Progenitor cell of endocrine pancreas (in vitro differentiated cells): ENCODE measurements around the gene PTPRD. TPM values are rescaled to one million over a fixed set of nuclear protein-coding genes. Genes with fewer than 3 reads are reported as not detected.

Experiments
- DNase-seq: peaks from one replicate; pipeline ENCODE4 v3.0.0; 2021; ENCODE audit warnings: low spot score; ENCODE audit not compliant: unreplicated experiment
- H3K27ac Mint-ChIP-seq: 2 replicates; pipeline ENCODE4 v1.8.0; 2021; ENCODE audit warnings: mild to moderate bottlenecking, moderate library complexity, mixed read lengths
- H3K27me3 Mint-ChIP-seq: 2 replicates; pipeline ENCODE4 v1.8.0; 2021; ENCODE audit warnings: mixed read lengths
- H3K36me3 Mint-ChIP-seq: 2 replicates; pipeline ENCODE4 v1.8.0; 2022; ENCODE audit warnings: mixed read lengths; ENCODE audit not compliant: insufficient read depth
- H3K4me1 Mint-ChIP-seq: 2 replicates; pipeline ENCODE4 v1.8.0; 2021; ENCODE audit warnings: low read depth, mixed read lengths
- H3K4me3 Mint-ChIP-seq: 2 replicates; pipeline ENCODE4 v1.8.0; 2021; ENCODE audit warnings: low read depth, mild to moderate bottlenecking, moderate library complexity, mixed read lengths
- H3K9me3 Mint-ChIP-seq: 2 replicates; pipeline ENCODE4 v1.8.0; 2021; ENCODE audit warnings: low read depth, mixed read lengths
- CTCF ChIP-seq: fragments of 200-600 bp; sonication (generic); IDR thresholded peaks from one replicate; pipeline ENCODE4 v1.5.0; 2021; ENCODE audit warnings: antibody characterized with exemption, mild to moderate bottlenecking; ENCODE audit not compliant: unreplicated experiment
- total RNA-seq: library from RNA; stranded (reverse); gene quantifications from 2 replicates; pipeline ENCODE4 v1.2.1, GENCODE V29; 2021

The PTPRD gene
- total RNA-seq, 1 donor from 2014 or later: 124 TPM

DNA sequence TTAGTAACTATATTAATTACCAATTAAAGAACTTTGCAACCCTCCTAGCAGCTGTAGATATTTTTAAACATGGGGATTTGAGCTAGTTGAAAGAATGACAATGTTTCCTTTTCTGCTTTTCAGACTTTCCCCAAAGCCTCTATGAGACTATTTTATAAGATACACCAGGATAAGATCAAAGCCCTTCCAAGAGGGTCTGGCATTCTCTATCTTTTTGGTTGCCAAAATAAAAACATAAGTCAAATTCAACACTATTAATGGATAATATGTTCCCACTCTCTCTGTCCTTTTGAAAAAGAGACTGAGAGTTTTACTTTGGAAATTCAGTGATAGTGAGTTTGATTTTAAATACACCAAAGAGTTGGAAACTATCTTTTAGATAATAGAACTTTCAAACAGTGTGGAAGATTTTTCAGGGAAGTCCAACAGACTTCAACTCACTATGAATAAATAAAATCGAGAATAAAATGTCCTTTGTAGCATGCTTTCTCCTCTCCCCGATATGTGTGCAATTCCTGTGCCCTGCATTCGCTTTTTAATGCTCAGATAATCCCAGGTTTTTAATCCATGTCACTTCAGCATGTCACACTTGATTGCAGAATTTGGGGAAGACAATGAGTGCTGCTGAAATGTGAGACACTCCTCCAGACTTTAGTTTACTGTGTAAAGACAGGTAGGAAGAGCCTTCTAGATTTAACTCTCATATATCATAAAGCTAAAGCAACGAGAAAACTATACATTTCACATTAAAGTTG, 1717.5 kb downstream of the PTPRD start:
- no peak overlapping the region for H3K4me3 Mint-ChIP-seq
- no peaks in the 10 kb centered on the region for H3K9me3 Mint-ChIP-seq
- no peaks in the 10 kb centered on the region for H3K36me3 Mint-ChIP-seq
- no peak for TF ChIP-seq CTCF
- no peak overlapping the region for H3K27ac Mint-ChIP-seq
- peaks cover 3% of the 10 kb centered on the region for H3K4me1 Mint-ChIP-seq
- H3K27me3 Mint-ChIP-seq: peaks cover 3% of the 10 kb centered on the region
- DNase-seq: no peak

- Mint-ChIP-seq H3K36me3 (no peaks in the 10 kb centered on the region), H3K4me1 (peaks cover 3% of the 10 kb centered on the region), H3K9me3 (no peaks in the 10 kb centered on the region), H3K27me3 (peaks cover 3% of the 10 kb centered on the region), H3K4me3 (no peak overlapping the region), H3K27ac (no peak overlapping the region)
- DNase-seq: no peak
- TF ChIP-seq CTCF: no peak
Measured at GRCh38 chr9:8890695-8891094, 1722.1 kb downstream of the PTPRD start.

DNA sequence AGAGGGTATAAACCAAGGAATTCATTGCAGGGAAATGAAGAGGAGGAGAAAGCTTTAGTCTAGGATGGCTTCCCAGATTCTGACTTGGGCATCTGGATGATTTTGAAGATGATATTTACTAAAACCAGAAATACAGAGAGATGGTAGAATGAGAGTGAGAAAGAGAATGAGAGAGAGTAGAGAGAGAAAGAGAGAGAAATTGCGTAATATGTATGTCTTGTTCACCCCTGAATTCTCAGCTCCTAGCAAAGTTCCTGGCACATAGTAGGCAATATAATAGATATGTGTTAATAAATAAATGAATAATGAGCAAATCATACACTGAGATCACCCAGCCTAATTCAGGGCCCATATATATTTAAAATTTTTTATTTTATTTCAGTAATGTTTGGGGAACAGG, 1723.7 kb downstream of the PTPRD start:
- H3K27ac Mint-ChIP-seq: no peak overlapping the region
- TF ChIP-seq CTCF: no peak
- DNase-seq: no peak
- H3K4me3 Mint-ChIP-seq: no peak overlapping the region
- H3K4me1 Mint-ChIP-seq: no peaks in the 10 kb centered on the region
- H3K27me3 Mint-ChIP-seq: no peaks in the 10 kb centered on the region
- H3K9me3 Mint-ChIP-seq: no peaks in the 10 kb centered on the region
- no peaks in the 10 kb centered on the region for H3K36me3 Mint-ChIP-seq

DNA sequence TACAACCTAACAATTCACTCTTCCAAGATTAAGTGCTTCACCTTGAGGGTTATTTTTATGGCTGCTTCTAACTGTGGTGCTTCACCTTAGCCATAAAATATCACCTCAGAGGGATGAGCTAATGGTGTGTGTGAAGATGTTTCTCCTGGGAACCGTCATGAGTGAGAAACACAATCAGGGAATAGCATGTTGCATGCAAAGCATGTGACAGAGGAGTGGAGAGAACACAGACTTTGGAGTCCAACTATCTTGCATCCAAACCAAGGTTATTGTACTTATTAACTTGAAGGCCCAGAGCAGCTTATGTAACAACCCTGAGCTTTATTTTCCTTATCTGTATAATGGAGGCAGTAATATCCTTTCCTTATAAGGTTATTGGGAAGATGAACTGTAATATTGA, 1724.2 kb downstream of the PTPRD start:
- TF ChIP-seq CTCF: no peak
- Mint-ChIP-seq H3K36me3 (no peaks in the 10 kb centered on the region), H3K9me3 (no peaks in the 10 kb centered on the region), H3K4me3 (no peak overlapping the region), H3K27ac (no peak overlapping the region), H3K4me1 (no peaks in the 10 kb centered on the region), H3K27me3 (no peaks in the 10 kb centered on the region)
- DNase-seq: no peak

DNA sequence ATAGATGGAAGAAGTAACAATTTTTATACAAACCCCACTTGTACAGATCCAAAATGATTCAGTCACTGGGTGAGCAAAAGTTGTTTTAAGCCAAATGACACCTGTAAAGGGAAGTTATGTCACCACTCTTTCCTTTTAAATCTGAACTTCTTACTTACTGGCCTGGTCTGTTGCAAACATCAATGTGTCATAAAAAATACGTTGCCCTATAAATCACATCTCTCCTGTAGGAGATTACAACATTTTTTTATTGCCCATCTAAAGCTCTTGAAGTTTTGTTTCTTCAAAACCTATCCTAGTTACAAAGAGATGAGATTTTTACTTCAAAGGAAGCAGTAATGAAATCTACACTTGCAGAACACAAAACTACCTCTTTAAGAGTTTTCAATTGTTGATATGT, 1725.4 kb downstream of the PTPRD start:
- Mint-ChIP-seq H3K9me3 (no peaks in the 10 kb centered on the region), H3K4me3 (no peak overlapping the region), H3K36me3 (no peaks in the 10 kb centered on the region), H3K4me1 (no peaks in the 10 kb centered on the region), H3K27ac (no peak overlapping the region), H3K27me3 (no peaks in the 10 kb centered on the region)
- TF ChIP-seq CTCF: no peak
- no peak for DNase-seq
